Measurements from ENCODE around the gene PDSS2.
"Not testable (repeated sequence)": the region's sequence is repeated elsewhere in the genome, so short reads cannot be mapped to it uniquely, and the experiment has no call there.

PDSS2 gene

GRCh38 chr6:107209406-107210305 lies 249.7 kb downstream of the PDSS2 start:
- H4K20me1 ChIP-seq: no peaks in the 10 kb centered on the region
- H3K9me3 ChIP-seq (replicated peaks in 1 of 11): peaks cover under 1 to 9% (median 5%) of the 10 kb centered on the region in 11 experiments; a peak in 17 of 22 replicates
- no peaks in the 10 kb centered on the region for H3K27me3 ChIP-seq
- H3K4me1 ChIP-seq: no peaks in the 10 kb centered on the region
- H3K4me3 ChIP-seq: no peak overlapping the region
- no peak overlapping the region for H3K9ac ChIP-seq
- H3K27ac ChIP-seq: no peak overlapping the region
- H3K36me3 ChIP-seq: peaks cover 0 to 14% (median 5%) of the 10 kb centered on the region in 11 experiments; a peak in 9 of 22 replicates
- TF ChIP-seq Cebpa-rat (IDR thresholded peaks at IDR 0.05): no peak
- H3K4me2 ChIP-seq: no peak overlapping the region

- no peak for TF ChIP-seq Cebpa-rat (IDR thresholded peaks at IDR 0.05)
- Histone ChIP-seq H3K36me3 (peaks cover 0 to 24% (median 12%) of the 10 kb centered on the region in 11 experiments; a peak in 10 of 22 replicates), H3K27me3 (no peaks in the 10 kb centered on the region), H3K9me3 (replicated peaks in 1 of 11) (peaks cover 9 to 18% (median 15%) of the 10 kb centered on the region in 11 experiments), H4K20me1 (no peaks in the 10 kb centered on the region), H3K27ac (no peak overlapping the region), H3K4me3 (no peak overlapping the region), H3K4me1 (no peaks in the 10 kb centered on the region), H3K9ac (no peak overlapping the region), H3K4me2 (no peak overlapping the region)
Measured at GRCh38 chr6:107207251-107207873, 252.0 kb downstream of the PDSS2 start.

GRCh38 chr6:107205058-107205998 lies 254.0 kb downstream of the PDSS2 start:
- H4K20me1 ChIP-seq: no peaks in the 10 kb centered on the region

GRCh38 chr6:107202876-107203468 lies 256.4 kb downstream of the PDSS2 start:
- no peak overlapping the region for H3K4me3 ChIP-seq
- H3K9me3 ChIP-seq (replicated peaks in 1 of 11): peaks cover 9 to 18% (median 15%) of the 10 kb centered on the region in 11 experiments
- H3K4me1 ChIP-seq: no peaks in the 10 kb centered on the region
- peaks cover 0 to 25% (median 8%) of the 10 kb centered on the region in 11 experiments; a peak in 9 of 22 replicates for H3K36me3 ChIP-seq
- no peaks in the 10 kb centered on the region for H4K20me1 ChIP-seq
- H3K27me3 ChIP-seq: no peaks in the 10 kb centered on the region
- TF ChIP-seq Cebpa-rat (IDR thresholded peaks at IDR 0.05): no peak
- no peak overlapping the region for H3K27ac ChIP-seq
- H3K4me2 ChIP-seq: no peak overlapping the region
- H3K9ac ChIP-seq: no peak overlapping the region

More at GRCh38 chr6:107205058-107205998, 254.0 kb downstream of the PDSS2 start:
- Histone ChIP-seq H3K9ac (no peak overlapping the region), H3K4me2 (no peak overlapping the region), H3K27ac (no peak overlapping the region), H3K27me3 (no peaks in the 10 kb centered on the region), H3K36me3 (peaks cover 0 to 24% (median 12%) of the 10 kb centered on the region in 11 experiments; a peak in 10 of 22 replicates), H3K4me3 (no peak overlapping the region), H3K4me1 (no peaks in the 10 kb centered on the region), H3K9me3 (replicated peaks in 1 of 11) (peaks cover 9 to 18% (median 15%) of the 10 kb centered on the region in 11 experiments)
- no peak for TF ChIP-seq Cebpa-rat (IDR thresholded peaks at IDR 0.05)

- Histone ChIP-seq H3K4me3 (no peak overlapping the region), H3K4me2 (no peak overlapping the region)
- TF ChIP-seq Cebpa-rat (IDR thresholded peaks at IDR 0.05): no peak
Measured at GRCh38 chr6:107198631-107199416, 260.5 kb downstream of the PDSS2 start.

GRCh38 chr6:107196152-107196551 lies 263.2 kb downstream of the PDSS2 start:
- no peak for TF ChIP-seq Cebpa-rat (IDR thresholded peaks at IDR 0.05)
- peaks cover 0 to 31% (median 5%) of the 10 kb centered on the region in 11 experiments; a peak in 6 of 22 replicates for H3K36me3 ChIP-seq
- no peaks in the 10 kb centered on the region for H3K4me1 ChIP-seq
- H4K20me1 ChIP-seq: no peaks in the 10 kb centered on the region
- no peak overlapping the region for H3K4me3 ChIP-seq
- H3K27me3 ChIP-seq: no peaks in the 10 kb centered on the region
- H3K9ac ChIP-seq: no peak overlapping the region
- no peak overlapping the region for H3K27ac ChIP-seq
- no peak overlapping the region for H3K4me2 ChIP-seq
- H3K9me3 ChIP-seq (replicated peaks in 1 of 11): no peaks in the 10 kb centered on the region

More at GRCh38 chr6:107198631-107199416, 260.5 kb downstream of the PDSS2 start:
- peaks cover 0 to 11% (median 3%) of the 10 kb centered on the region in 11 experiments; a peak in 4 of 22 replicates for H3K36me3 ChIP-seq
- no peaks in the 10 kb centered on the region for H4K20me1 ChIP-seq
- H3K27me3 ChIP-seq: no peaks in the 10 kb centered on the region
- no peak overlapping the region for H3K9ac ChIP-seq
- no peak overlapping the region for H3K27ac ChIP-seq
- H3K4me1 ChIP-seq: no peaks in the 10 kb centered on the region
- H3K9me3 ChIP-seq (replicated peaks in 1 of 11): peaks cover 0 to 3% (median 1%) of the 10 kb centered on the region in 11 experiments; a peak in 16 of 22 replicates

- H3K4me3 ChIP-seq; H3K4me2 ChIP-seq; H3K4me1 ChIP-seq; H3K9ac ChIP-seq; H3K27ac ChIP-seq; H3K27me3 ChIP-seq; H4K20me1 ChIP-seq; H3K9me3 ChIP-seq (replicated peaks in 1 of 11): not testable (repeated sequence)
- peaks cover 0 to 34% (median 5%) of the 10 kb centered on the region in 11 experiments; a peak in 6 of 22 replicates for H3K36me3 ChIP-seq
Measured at GRCh38 chr6:107194723-107195122, 264.6 kb downstream of the PDSS2 start.

- Histone ChIP-seq H3K4me2 (no peak overlapping the region), H3K9ac (no peak overlapping the region), H3K9me3 (replicated peaks in 1 of 11) (no peaks in the 10 kb centered on the region), H3K27ac (no peak overlapping the region), H3K4me1 (no peaks in the 10 kb centered on the region), H3K36me3 (peaks cover 0 to 41% (median 8%) of the 10 kb centered on the region in 11 experiments; a peak in 8 of 22 replicates), H3K4me3 (no peak overlapping the region), H4K20me1 (no peaks in the 10 kb centered on the region), H3K27me3 (no peaks in the 10 kb centered on the region)
- TF ChIP-seq Cebpa-rat (IDR thresholded peaks at IDR 0.05): no peak
Measured at GRCh38 chr6:107192830-107193229, 266.5 kb downstream of the PDSS2 start.
